BLaER1 (cell line): Measurements from ENCODE around the gene UGT2A1.
"Not testable (repeated sequence)": the region's sequence is repeated elsewhere in the genome, so short reads cannot be mapped to it uniquely, and the experiment has no call there.

Experiments used
- H3K27ac ChIP-seq: shearing (Covaris generic); formaldehyde crosslinking; 2 replicates; pipeline ENCODE4 v1.8.1; 2022
- H3K27me3 ChIP-seq: shearing (Covaris generic); formaldehyde crosslinking; 2 replicates; pipeline ENCODE4 v1.8.1; 2022
- H3K36me3 ChIP-seq: shearing (Covaris generic); formaldehyde crosslinking; 2 replicates; pipeline ENCODE4 v1.8.1; 2022
- H3K4me1 ChIP-seq: shearing (Covaris generic); formaldehyde crosslinking; 2 replicates; pipeline ENCODE4 v1.8.1; 2022
- H3K4me2 ChIP-seq: shearing (Covaris generic); formaldehyde crosslinking; 2 replicates; pipeline ENCODE4 v1.8.1; 2022
- H3K4me3 ChIP-seq: shearing (Covaris generic); formaldehyde crosslinking; 2 replicates; pipeline ENCODE4 v1.8.1; 2022
- H3K9ac ChIP-seq: shearing (Covaris generic); formaldehyde crosslinking; 2 replicates; pipeline ENCODE4 v1.8.1; 2022
- H3K9me3 ChIP-seq: shearing (Covaris generic); formaldehyde crosslinking; 2 replicates; pipeline ENCODE4 v1.8.1; 2022
- H4K20me1 ChIP-seq: shearing (Covaris generic); formaldehyde crosslinking; 2 replicates; pipeline ENCODE4 v1.8.1; 2022
- Cebpa-rat ChIP-seq: shearing (Covaris generic); IDR thresholded peaks from 2 replicates; pipeline ENCODE4 v1.8.1; 2022

The UGT2A1 gene

DNA sequence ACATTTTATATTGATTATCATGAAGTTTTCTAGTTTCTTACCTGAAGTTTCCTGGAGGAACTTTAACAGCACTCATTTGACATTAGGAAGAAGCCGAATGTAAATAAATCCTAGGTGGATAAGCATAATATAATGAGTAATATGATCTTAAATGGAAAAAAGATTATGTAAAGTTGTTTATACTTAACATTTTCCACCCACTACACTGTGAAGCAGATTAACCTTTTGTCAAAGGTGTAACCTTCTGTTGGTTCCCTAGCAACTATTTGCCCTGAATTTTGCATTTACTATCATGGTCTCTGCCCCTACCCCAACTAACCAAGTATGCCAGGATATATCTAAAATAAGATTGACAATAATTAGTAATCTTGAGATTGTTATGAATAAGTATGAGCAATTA is at the start of gene UGT2A1:
TSS of gene UGT2A1 (minus strand) at position 101 of the 400 bp plus-strand sequence. CDS start 5,603 bp downstream, outside the sequence.
- H3K4me2 ChIP-seq = no peak within 1 kb of the TSS
- no peaks in the 10 kb centered on the region for H3K36me3 ChIP-seq
- TF ChIP-seq Cebpa-rat = no peak
- H3K9me3 ChIP-seq = peaks cover 3% of the 10 kb centered on the region; the same call in 1 of the 2 replicates
- no peaks in the 10 kb centered on the region for H4K20me1 ChIP-seq
- no peaks in the 10 kb centered on the region for H3K27me3 ChIP-seq
- H3K4me3 ChIP-seq = no peak within 1 kb of the TSS
- no peaks in the 10 kb centered on the region for H3K4me1 ChIP-seq
- H3K9ac ChIP-seq = no peak within 1 kb of the TSS
- H3K27ac ChIP-seq = no peak within 1 kb of the TSS

DNA sequence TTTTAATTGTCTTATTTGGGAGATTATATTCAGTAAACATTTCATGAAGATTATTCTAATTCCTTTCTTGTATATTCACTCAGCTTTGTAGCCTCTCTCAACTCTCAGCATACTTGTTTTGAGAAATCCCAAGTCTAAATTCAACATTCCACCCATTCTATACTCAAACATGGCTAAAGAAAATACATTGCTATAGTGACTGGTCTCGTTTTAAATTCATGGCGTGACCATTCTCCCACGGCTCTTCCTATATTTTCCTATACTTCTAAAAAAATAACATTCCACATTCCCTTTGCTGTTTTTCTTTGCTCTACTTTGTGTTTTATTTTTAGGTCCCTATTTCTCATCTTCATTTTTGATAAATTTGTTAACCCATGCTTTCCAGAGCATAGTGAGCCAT is 49.2 kb upstream of the UGT2A1 start:
- H4K20me1 ChIP-seq = no peaks in the 10 kb centered on the region
- no peak overlapping the region for H3K27ac ChIP-seq
- no peak overlapping the region for H3K9ac ChIP-seq
- no peaks in the 10 kb centered on the region for H3K36me3 ChIP-seq
- H3K4me3 ChIP-seq = no peak overlapping the region
- no peak overlapping the region for H3K4me2 ChIP-seq
- H3K4me1 ChIP-seq = no peaks in the 10 kb centered on the region
- TF ChIP-seq Cebpa-rat = no peak
- H3K27me3 ChIP-seq = no peaks in the 10 kb centered on the region
- H3K9me3 ChIP-seq = no peaks in the 10 kb centered on the region

DNA sequence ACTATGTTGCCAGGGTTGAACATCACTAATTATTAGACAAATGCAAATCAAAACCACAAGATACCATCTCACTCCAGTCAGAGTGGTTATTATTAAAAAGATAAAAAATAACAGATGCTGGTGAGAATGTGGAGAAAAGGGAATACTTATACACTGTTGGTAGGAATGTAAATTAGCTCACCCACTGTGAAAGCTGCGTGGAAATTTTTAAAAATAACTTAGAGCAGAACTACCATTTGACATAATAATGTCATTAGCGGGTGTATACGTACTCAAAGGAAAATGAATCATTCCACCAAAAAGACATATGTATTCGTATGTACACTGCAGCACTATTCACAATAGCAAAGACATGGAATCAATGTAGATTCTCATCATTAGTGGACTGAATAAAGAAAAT is 48.6 kb upstream of the UGT2A1 start:
- H3K4me1 ChIP-seq = no peaks in the 10 kb centered on the region
- H3K27me3 ChIP-seq = no peaks in the 10 kb centered on the region
- no peak overlapping the region for H3K4me3 ChIP-seq
- no peaks in the 10 kb centered on the region for H4K20me1 ChIP-seq
- no peak overlapping the region for H3K27ac ChIP-seq
- H3K9me3 ChIP-seq = no peaks in the 10 kb centered on the region
- TF ChIP-seq Cebpa-rat = no peak
- no peak overlapping the region for H3K4me2 ChIP-seq
- no peak overlapping the region for H3K9ac ChIP-seq
- no peaks in the 10 kb centered on the region for H3K36me3 ChIP-seq

DNA sequence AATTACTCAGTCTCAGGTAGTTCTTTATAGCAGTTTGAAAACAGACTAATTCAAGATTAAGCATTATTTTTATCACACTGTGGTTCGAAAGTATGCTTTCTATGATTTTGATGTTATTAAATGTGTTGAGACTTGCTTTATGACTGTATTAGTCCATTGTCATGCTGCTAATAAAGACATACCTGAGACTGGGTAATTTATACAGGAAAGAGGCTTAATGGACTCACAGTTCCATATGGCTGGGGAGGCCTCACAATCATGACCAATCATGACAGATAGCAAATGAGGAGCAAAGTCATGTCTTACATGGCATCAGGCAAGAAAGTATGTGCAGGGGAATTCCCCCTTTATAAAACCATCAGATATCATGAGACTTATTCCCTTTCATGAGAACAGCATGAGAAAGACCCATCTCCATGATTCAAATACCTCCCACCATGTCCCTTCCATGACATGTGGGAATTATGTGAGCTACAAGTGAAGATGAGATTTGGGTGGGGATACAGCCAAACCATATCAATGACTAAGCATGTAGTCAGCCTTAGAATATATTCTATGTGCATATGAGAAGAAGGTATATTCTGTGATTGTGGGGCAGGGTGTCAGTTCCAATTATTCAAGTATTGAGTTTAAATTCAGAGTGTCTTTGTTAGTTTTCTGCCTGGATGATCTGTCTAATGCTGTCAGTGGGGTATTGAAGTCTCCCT is 44.6 kb upstream of the UGT2A1 start:
- no peak overlapping the region for H3K4me3 ChIP-seq
- no peak overlapping the region for H3K27ac ChIP-seq
- H3K9ac ChIP-seq = no peak overlapping the region
- TF ChIP-seq Cebpa-rat = no peak
- H3K4me2 ChIP-seq = no peak overlapping the region
- no peaks in the 10 kb centered on the region for H3K36me3 ChIP-seq
- no peaks in the 10 kb centered on the region for H3K4me1 ChIP-seq
- no peaks in the 10 kb centered on the region for H3K27me3 ChIP-seq
- H4K20me1 ChIP-seq = no peaks in the 10 kb centered on the region
- peaks cover 4% of the 10 kb centered on the region; the same call in 1 of the 2 replicates for H3K9me3 ChIP-seq

DNA sequence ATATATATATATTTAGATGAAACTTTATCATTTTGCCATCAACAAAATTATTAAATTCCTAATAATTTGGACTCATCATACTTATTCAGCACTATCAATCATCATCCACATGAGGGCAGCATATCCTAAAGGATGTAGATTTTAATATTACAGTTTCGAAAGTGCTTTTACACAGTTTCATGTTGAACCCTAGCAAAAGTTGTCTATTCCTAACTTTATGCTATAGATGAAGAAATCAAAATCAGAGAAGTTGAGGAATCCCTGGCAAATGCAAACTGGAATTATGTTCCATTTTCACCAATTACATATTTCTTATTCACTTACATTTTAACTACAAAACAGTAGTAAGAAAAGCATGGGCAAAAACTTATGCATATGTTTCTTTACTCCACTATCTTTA is 36.6 kb upstream of the UGT2A1 start:
- Histone ChIP-seq H4K20me1 (no peaks in the 10 kb centered on the region), H3K4me3 (no peak overlapping the region), H3K36me3 (no peaks in the 10 kb centered on the region), H3K4me2 (no peak overlapping the region), H3K27me3 (no peaks in the 10 kb centered on the region), H3K9ac (no peak overlapping the region), H3K9me3 (peaks cover 3% of the 10 kb centered on the region; the same call in 1 of the 2 replicates), H3K27ac (no peak overlapping the region), H3K4me1 (no peaks in the 10 kb centered on the region)
- no peak for TF ChIP-seq Cebpa-rat

DNA sequence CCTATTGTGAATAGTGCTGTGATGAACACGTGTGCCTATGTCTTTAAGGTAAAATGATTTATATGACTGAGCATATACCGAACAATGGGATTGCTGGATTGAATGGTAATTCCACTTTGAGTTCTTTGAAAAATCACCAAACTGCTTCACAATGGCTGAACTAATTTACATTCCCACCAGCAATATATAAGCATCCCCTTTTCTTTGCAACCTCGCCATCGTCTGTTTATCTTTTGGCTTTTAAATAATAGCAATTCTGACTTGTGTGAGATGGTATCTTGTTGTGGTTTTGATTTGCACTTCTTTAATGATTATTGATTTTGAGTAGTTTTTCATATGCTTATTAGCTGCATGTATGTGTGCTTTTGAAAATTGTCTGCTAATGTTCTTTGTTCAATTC is 31.8 kb upstream of the UGT2A1 start:
- Histone ChIP-seq H3K4me2 (no peak overlapping the region), H3K4me3 (no peak overlapping the region), H3K36me3 (no peaks in the 10 kb centered on the region), H3K9ac (no peak overlapping the region), H3K4me1 (no peaks in the 10 kb centered on the region), H4K20me1 (no peaks in the 10 kb centered on the region), H3K27ac (no peak overlapping the region), H3K9me3 (no peaks in the 10 kb centered on the region), H3K27me3 (no peaks in the 10 kb centered on the region)
- no peak for TF ChIP-seq Cebpa-rat

DNA sequence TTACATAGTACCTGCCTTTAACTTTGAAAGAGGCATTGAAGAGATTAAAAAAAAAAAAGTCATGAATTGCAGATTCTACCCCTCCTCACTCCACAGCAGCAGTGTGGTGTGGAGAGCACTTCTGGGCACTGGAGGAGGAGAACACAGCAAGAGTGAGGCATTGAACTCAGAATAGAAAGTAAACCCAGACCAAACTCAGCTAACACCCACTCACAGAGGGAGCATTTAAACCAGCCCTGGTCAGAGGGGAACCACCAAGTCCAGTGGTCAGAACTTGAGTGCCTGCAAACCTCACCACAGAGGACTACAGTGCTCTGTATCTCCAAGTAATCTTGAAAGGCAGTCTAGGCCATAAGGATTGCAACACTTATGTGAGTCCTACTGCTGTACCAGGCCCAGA is 15.6 kb upstream of the UGT2A1 start:
- Histone ChIP-seq H3K4me2 (no peak overlapping the region), H4K20me1 (no peaks in the 10 kb centered on the region), H3K27me3 (no peaks in the 10 kb centered on the region), H3K27ac (no peak overlapping the region), H3K9me3 (no peaks in the 10 kb centered on the region), H3K36me3 (no peaks in the 10 kb centered on the region), H3K9ac (no peak overlapping the region), H3K4me1 (no peaks in the 10 kb centered on the region), H3K4me3 (no peak overlapping the region)
- TF ChIP-seq Cebpa-rat = no peak

DNA sequence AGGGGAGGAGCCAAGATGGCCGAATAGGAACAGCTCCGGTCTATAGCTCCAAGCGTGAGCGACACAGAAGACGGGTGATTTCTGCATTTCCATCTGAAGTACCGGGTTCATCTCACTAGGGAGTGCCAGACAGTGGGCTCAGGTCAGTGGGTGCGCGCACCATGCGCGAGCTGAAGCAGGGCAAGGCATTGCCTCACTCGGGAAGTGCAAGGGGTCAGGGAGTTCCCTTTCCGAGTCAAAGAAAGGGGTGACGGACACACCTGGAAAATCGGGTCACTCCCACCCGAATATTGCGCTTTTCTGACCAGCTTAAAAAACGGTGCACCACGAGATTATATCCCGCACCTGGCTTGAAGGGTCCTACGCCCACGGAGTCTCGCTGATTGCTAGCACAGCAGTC is 11.0 kb upstream of the UGT2A1 start:
- not testable (repeated sequence) for H4K20me1 ChIP-seq, H3K9ac ChIP-seq, H3K4me1 ChIP-seq, H3K36me3 ChIP-seq, H3K4me2 ChIP-seq, H3K27ac ChIP-seq, H3K4me3 ChIP-seq, H3K27me3 ChIP-seq, H3K9me3 ChIP-seq

DNA sequence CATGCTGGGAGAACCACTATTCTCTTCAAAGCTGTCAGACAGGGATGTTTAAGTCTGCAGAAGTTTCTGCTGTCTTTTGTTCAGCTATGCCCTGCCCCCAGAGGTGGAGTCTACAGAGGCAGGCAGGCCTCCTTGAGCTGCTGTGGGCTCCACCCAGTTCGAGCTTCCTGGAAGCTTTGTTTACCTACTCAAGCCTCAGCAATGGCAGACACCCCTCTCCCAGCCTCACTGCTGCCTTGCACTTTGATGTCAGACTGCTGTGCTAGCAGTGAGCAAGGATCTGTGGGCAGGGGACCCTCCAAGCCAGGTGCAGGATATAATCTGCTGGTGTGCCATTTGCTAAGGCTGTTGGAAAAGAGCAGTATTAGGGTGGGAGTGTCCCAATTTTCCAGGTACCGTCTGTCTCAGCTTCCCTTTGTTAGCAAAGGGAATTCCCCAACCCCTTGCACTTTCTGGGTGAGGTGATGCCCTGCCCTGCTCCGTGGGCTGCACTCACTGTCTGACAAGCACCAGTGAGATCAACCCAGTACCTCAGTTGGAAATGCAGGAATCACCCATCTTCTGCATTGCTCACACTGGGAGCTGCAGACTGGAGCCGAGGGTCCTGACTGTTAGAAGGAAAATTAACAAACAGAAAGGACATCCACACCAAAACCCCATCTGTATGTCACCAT is 8.2 kb upstream of the UGT2A1 start:
- H3K4me2 ChIP-seq = not testable (repeated sequence)

DNA sequence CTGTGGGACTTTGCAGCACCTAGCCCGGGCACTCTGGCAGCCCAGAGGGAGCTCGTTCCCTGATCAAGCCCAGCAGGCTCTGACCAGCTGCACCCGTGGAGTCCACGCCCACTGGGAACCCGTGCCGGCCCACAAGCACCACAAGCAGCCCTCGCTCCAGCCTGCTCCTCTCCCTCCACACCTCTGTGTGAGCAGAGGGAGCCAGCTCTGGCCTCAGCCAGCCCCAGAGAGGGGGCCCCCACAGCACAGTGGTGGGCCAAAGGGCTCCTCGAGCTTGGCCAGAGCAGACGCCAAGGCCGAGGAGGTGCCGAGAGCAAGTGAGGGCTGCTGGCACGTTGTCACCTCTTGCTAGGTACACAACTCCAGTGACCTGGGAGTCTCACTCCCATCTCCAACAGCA is 5.1 kb upstream of the UGT2A1 start:
- Histone ChIP-seq H3K36me3 (no peaks in the 10 kb centered on the region), H3K27me3 (no peaks in the 10 kb centered on the region), H3K4me2 (no peak overlapping the region), H3K9ac (no peak overlapping the region), H3K27ac (no peak overlapping the region), H4K20me1 (no peaks in the 10 kb centered on the region), H3K4me1 (no peaks in the 10 kb centered on the region), H3K9me3 (peaks cover 9% of the 10 kb centered on the region), H3K4me3 (no peak overlapping the region)
- no peak for TF ChIP-seq Cebpa-rat

More for the DNA sequence above, 8.2 kb upstream of the UGT2A1 start:
- not testable (repeated sequence) for H3K27me3 ChIP-seq, H3K27ac ChIP-seq, H3K9ac ChIP-seq, H3K9me3 ChIP-seq, H3K4me3 ChIP-seq, H3K36me3 ChIP-seq, H3K4me1 ChIP-seq, H4K20me1 ChIP-seq
